ENCODE results near the gene MYO16. TPM values are rescaled to one million over a fixed set of nuclear protein-coding genes. Genes with fewer than 3 reads are reported as not detected.

The MYO16 gene
- total RNA-seq, 1 donor: not detected

GRCh38 chr13:109119896-109120295 is 490.5 kb downstream of the MYO16 start:
- Histone ChIP-seq H3K4me3 (ENCODE audit: insufficient read depth, low read length) (no peak overlapping the region), H2AFZ (ENCODE audit: low read length) (no peak overlapping the region), H3K9me3 (ENCODE audit: low read depth, low read length) (no peaks in the 10 kb centered on the region), H4K20me1 (ENCODE audit: insufficient read depth, low read length) (no peaks in the 10 kb centered on the region), H3K4me1 (ENCODE audit: insufficient read depth, low read length) (no peaks in the 10 kb centered on the region), H3K36me3 (ENCODE audit: insufficient read depth, low read length) (no peaks in the 10 kb centered on the region), H3K79me2 (ENCODE audit: insufficient read depth, low read length) (no peaks in the 10 kb centered on the region), H3K27me3 (ENCODE audit: insufficient read depth, low read length) (no peaks in the 10 kb centered on the region), H3K27ac (ENCODE audit: low read depth, low read length) (no peak overlapping the region), H3K4me2 (ENCODE audit: insufficient read depth, low read length) (no peak overlapping the region)
- no peak for TF ChIP-seq CTCF (IDR thresholded peaks at IDR 0.05; ENCODE audit: extremely low read depth, low read depth, low read length)
- no peak for DNase-seq (ENCODE audit: insufficient read length, low spot score, missing footprints)

- H3K27ac ChIP-seq (ENCODE audit: low read depth, low read length): no peak overlapping the region
- no peak for DNase-seq (ENCODE audit: insufficient read length, low spot score, missing footprints)
- H3K36me3 ChIP-seq (ENCODE audit: insufficient read depth, low read length): no peaks in the 10 kb centered on the region
- no peak overlapping the region for H3K4me3 ChIP-seq (ENCODE audit: insufficient read depth, low read length)
- no peaks in the 10 kb centered on the region for H3K4me1 ChIP-seq (ENCODE audit: insufficient read depth, low read length)
- TF ChIP-seq CTCF (IDR thresholded peaks at IDR 0.05; ENCODE audit: extremely low read depth, low read depth, low read length): no peak
- no peaks in the 10 kb centered on the region for H4K20me1 ChIP-seq (ENCODE audit: insufficient read depth, low read length)
- no peaks in the 10 kb centered on the region for H3K27me3 ChIP-seq (ENCODE audit: insufficient read depth, low read length)
- H3K9me3 ChIP-seq (ENCODE audit: low read depth, low read length): no peaks in the 10 kb centered on the region
- H3K4me2 ChIP-seq (ENCODE audit: insufficient read depth, low read length): no peak overlapping the region
- no peaks in the 10 kb centered on the region for H3K79me2 ChIP-seq (ENCODE audit: insufficient read depth, low read length)
- H2AFZ ChIP-seq (ENCODE audit: low read length): no peak overlapping the region
These were observed 492.4 kb downstream of the MYO16 start for GRCh38 chr13:109121826-109122225.

- no peaks in the 10 kb centered on the region for H3K9me3 ChIP-seq (ENCODE audit: low read depth, low read length)
- no peaks in the 10 kb centered on the region for H3K79me2 ChIP-seq (ENCODE audit: insufficient read depth, low read length)
These were observed 494.6 kb downstream of the MYO16 start for GRCh38 chr13:109123971-109124370.

GRCh38 chr13:109126178-109126577 is 496.8 kb downstream of the MYO16 start:
- no peaks in the 10 kb centered on the region for H3K9me3 ChIP-seq (ENCODE audit: low read depth, low read length)
- no peak overlapping the region for H3K4me2 ChIP-seq (ENCODE audit: insufficient read depth, low read length)
- TF ChIP-seq CTCF (IDR thresholded peaks at IDR 0.05; ENCODE audit: extremely low read depth, low read depth, low read length): no peak
- no peak overlapping the region for H3K27ac ChIP-seq (ENCODE audit: low read depth, low read length)
- DNase-seq (ENCODE audit: insufficient read length, low spot score, missing footprints): no peak
- no peaks in the 10 kb centered on the region for H3K79me2 ChIP-seq (ENCODE audit: insufficient read depth, low read length)
- H3K27me3 ChIP-seq (ENCODE audit: insufficient read depth, low read length): no peaks in the 10 kb centered on the region
- no peaks in the 10 kb centered on the region for H4K20me1 ChIP-seq (ENCODE audit: insufficient read depth, low read length)
- H3K4me3 ChIP-seq (ENCODE audit: insufficient read depth, low read length): no peak overlapping the region
- no peak overlapping the region for H2AFZ ChIP-seq (ENCODE audit: low read length)
- H3K4me1 ChIP-seq (ENCODE audit: insufficient read depth, low read length): no peaks in the 10 kb centered on the region
- H3K36me3 ChIP-seq (ENCODE audit: insufficient read depth, low read length): no peaks in the 10 kb centered on the region

More at GRCh38 chr13:109123971-109124370, 494.6 kb downstream of the MYO16 start:
- DNase-seq (ENCODE audit: insufficient read length, low spot score, missing footprints): no peak
- no peaks in the 10 kb centered on the region for H4K20me1 ChIP-seq (ENCODE audit: insufficient read depth, low read length)
- TF ChIP-seq CTCF (IDR thresholded peaks at IDR 0.05; ENCODE audit: extremely low read depth, low read depth, low read length): no peak
- H3K4me1 ChIP-seq (ENCODE audit: insufficient read depth, low read length): no peaks in the 10 kb centered on the region
- H2AFZ ChIP-seq (ENCODE audit: low read length): no peak overlapping the region
- H3K27ac ChIP-seq (ENCODE audit: low read depth, low read length): no peak overlapping the region
- H3K27me3 ChIP-seq (ENCODE audit: insufficient read depth, low read length): no peaks in the 10 kb centered on the region
- no peak overlapping the region for H3K4me2 ChIP-seq (ENCODE audit: insufficient read depth, low read length)
- H3K4me3 ChIP-seq (ENCODE audit: insufficient read depth, low read length): no peak overlapping the region
- no peaks in the 10 kb centered on the region for H3K36me3 ChIP-seq (ENCODE audit: insufficient read depth, low read length)

All from osteoblast (primary cell).